ENCODE data around the gene TFCP2L1. TPM values are rescaled to one million over a fixed set of nuclear protein-coding genes. Genes with fewer than 3 reads are reported as not detected.

TFCP2L1 gene
- total RNA-seq, 1 donor from 2014 or later: 0.05 TPM

DNA sequence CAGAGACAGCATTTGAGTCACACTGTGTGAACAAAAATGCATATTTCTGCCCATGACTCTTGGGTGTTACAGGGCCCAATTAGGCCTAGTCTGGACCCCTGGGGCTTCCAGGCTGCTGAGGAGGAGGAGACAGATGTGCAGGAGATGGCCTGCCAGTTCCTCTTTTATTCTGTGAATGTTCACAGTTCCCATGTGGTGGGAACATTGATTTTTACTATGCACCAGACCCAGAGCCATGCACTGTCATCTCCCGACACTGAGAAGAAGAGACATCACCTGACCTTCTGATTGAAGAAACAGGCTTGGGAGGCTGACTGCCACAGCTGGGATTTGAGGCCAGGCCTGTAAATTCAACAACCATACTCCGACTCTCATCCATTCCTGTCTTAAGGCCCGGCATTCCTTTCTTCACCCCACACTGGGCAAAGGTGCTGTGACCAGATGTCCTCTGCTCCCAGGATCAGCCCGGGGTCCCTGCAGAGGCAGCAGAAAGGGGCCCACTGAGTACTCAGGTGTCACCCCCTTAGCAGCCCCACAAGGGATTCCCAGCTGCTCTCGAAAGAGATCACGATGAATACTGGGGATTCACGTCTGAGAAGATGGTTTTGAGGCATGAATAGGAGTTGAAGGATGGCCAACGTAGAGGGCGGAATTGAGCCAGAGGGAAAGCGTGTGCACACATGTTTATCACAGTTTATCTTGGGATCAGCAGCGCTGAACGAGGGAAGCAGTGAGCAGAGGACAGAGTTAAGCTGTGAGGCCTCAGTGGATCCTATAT lies 3.6 kb upstream of the TFCP2L1 start:
- H3K27ac ChIP-seq (ENCODE audit: low read depth, low read length): no peak overlapping the region
- no peak overlapping the region for H2AFZ ChIP-seq (ENCODE audit: low read depth, low read length)
- no peak overlapping the region for H3K4me3 Mint-ChIP-seq (ENCODE audit: unreplicated experiment)
- H3K9me3 Mint-ChIP-seq (ENCODE audit: unreplicated experiment): peaks cover 9% of the 10 kb centered on the region
- H3K4me3 ChIP-seq (ENCODE audit: insufficient read depth, low read depth, low read length): no peak overlapping the region
- DNase-seq (ENCODE audit: low read depth) (no peak), FAIRE-seq (no peak)
- H3K27me3 ChIP-seq (ENCODE audit: insufficient read depth, low read length): peaks cover 22% of the 10 kb centered on the region
- no peaks in the 10 kb centered on the region for H3K9me3 ChIP-seq (ENCODE audit: insufficient read depth, low read depth, low read length)
- no peaks in the 10 kb centered on the region for H3K4me1 ChIP-seq (ENCODE audit: insufficient read depth, low read length)
- H3K36me3 Mint-ChIP-seq (ENCODE audit: low read depth, unreplicated experiment): no peaks in the 10 kb centered on the region
- H3K4me1 Mint-ChIP-seq (ENCODE audit: low read depth, unreplicated experiment): peaks cover 4% of the 10 kb centered on the region
- H3K4me2 ChIP-seq (ENCODE audit: low read length): no peak overlapping the region
- H3K9ac ChIP-seq (ENCODE audit: low read length): no peak overlapping the region
- no peaks in the 10 kb centered on the region for H4K20me1 ChIP-seq (ENCODE audit: insufficient read depth, low read length)
- TF ChIP-seq EZH2 (IDR thresholded peaks at IDR 0.05; ENCODE audit: insufficient read depth, low read length): no peak
- TF ChIP-seq, protein P1, sequence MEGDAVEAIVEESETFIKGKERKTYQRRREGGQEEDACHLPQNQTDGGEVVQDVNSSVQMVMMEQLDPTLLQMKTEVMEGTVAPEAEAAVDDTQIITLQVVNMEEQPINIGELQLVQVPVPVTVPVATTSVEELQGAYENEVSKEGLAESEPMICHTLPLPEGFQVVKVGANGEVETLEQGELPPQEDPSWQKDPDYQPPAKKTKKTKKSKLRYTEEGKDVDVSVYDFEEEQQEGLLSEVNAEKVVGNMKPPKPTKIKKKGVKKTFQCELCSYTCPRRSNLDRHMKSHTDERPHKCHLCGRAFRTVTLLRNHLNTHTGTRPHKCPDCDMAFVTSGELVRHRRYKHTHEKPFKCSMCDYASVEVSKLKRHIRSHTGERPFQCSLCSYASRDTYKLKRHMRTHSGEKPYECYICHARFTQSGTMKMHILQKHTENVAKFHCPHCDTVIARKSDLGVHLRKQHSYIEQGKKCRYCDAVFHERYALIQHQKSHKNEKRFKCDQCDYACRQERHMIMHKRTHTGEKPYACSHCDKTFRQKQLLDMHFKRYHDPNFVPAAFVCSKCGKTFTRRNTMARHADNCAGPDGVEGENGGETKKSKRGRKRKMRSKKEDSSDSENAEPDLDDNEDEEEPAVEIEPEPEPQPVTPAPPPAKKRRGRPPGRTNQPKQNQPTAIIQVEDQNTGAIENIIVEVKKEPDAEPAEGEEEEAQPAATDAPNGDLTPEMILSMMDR (IDR thresholded peaks at IDR 0.05; ENCODE audit: insufficient read depth, low read depth, low read length): no peak
- H3K36me3 ChIP-seq (ENCODE audit: insufficient read depth, low read length): no peaks in the 10 kb centered on the region
- H3K27me3 Mint-ChIP-seq (ENCODE audit: low read depth, unreplicated experiment): peaks cover 63% of the 10 kb centered on the region
- H3K79me2 ChIP-seq (ENCODE audit: insufficient read depth, low read length): no peaks in the 10 kb centered on the region
- H3K27ac Mint-ChIP-seq (ENCODE audit: unreplicated experiment): no peak overlapping the region

DNA sequence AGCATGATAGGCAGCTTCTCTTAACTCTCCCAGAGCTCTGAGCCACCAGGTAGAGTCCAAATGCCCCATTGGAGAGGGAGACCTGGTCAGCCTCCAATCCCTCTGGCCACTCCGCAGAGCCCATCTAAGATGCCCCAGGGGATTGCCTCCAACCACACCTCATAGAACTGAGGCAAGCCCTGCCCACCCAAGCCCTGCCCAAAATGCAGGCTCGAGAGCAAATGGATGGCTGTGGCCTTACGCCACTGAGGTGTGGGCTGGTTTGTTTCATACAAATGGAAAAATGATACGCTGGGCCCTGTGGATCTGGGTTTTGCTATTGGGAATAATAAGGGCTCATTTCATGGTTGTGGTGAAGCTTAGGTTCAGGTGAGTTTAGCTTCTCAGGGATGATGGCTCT lies 3.0 kb upstream of the TFCP2L1 start:
- Mint-ChIP-seq H3K4me3 (ENCODE audit: unreplicated experiment) (no peak overlapping the region), H3K27ac (ENCODE audit: unreplicated experiment) (no peak overlapping the region), H3K27me3 (ENCODE audit: low read depth, unreplicated experiment) (peaks cover 63% of the 10 kb centered on the region), H3K4me1 (ENCODE audit: low read depth, unreplicated experiment) (peaks cover 4% of the 10 kb centered on the region), H3K9me3 (ENCODE audit: unreplicated experiment) (peaks cover 6% of the 10 kb centered on the region), H3K36me3 (ENCODE audit: low read depth, unreplicated experiment) (no peaks in the 10 kb centered on the region)
- no peak for DNase-seq (ENCODE audit: low read depth)
- Histone ChIP-seq H3K27ac (ENCODE audit: low read depth, low read length) (no peak overlapping the region), H3K36me3 (ENCODE audit: insufficient read depth, low read length) (no peaks in the 10 kb centered on the region), H3K79me2 (ENCODE audit: insufficient read depth, low read length) (no peaks in the 10 kb centered on the region), H3K4me1 (ENCODE audit: insufficient read depth, low read length) (no peaks in the 10 kb centered on the region), H3K4me3 (ENCODE audit: insufficient read depth, low read depth, low read length) (no peak overlapping the region), H3K9ac (ENCODE audit: low read length) (no peak overlapping the region), H2AFZ (ENCODE audit: low read depth, low read length) (no peak overlapping the region), H3K4me2 (ENCODE audit: low read length) (no peak overlapping the region), H3K27me3 (ENCODE audit: insufficient read depth, low read length) (peaks cover 28% of the 10 kb centered on the region), H4K20me1 (ENCODE audit: insufficient read depth, low read length) (no peaks in the 10 kb centered on the region), H3K9me3 (ENCODE audit: insufficient read depth, low read depth, low read length) (no peaks in the 10 kb centered on the region)
- TF ChIP-seq, protein P1 (IDR thresholded peaks at IDR 0.05; ENCODE audit: insufficient read depth, low read depth, low read length): no peak
- no peak for TF ChIP-seq EZH2 (IDR thresholded peaks at IDR 0.05; ENCODE audit: insufficient read depth, low read length)
- no peak for FAIRE-seq

DNA sequence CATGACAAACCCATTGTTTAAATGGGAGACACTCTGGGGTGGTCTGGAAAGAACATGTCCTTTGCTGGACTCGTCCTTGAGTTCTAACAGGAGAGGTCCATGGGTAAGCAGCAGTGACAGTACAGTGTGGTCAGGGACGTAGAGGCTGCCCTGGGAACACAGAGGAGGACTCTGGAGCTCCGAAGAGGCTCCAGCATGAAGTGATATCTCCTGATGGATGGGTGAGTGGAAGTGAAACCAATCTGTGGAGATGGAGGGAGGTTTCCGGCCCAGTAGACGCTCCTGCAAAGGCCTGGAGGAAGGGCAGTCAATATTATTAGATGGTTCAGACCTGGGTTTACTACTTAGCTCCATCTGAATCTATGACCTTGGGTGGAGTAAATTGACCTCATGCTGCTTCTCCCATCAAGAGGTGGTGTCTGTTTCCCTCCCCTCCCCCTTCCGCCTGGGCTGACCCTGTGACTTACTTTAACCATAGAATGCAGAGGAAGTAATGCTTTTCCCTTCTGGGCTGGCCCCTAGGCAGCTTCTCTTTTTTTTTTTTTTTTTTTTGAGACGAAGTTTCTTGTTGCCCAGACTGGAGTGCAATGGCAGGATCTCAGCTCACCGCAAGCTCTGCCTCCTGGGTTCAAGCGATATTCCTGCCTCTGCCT lies 2.3 kb upstream of the TFCP2L1 start:
- Histone ChIP-seq H3K9me3 (ENCODE audit: insufficient read depth, low read depth, low read length) (no peaks in the 10 kb centered on the region), H3K27me3 (ENCODE audit: insufficient read depth, low read length) (peaks cover 34% of the 10 kb centered on the region), H3K79me2 (ENCODE audit: insufficient read depth, low read length) (no peaks in the 10 kb centered on the region), H3K4me1 (ENCODE audit: insufficient read depth, low read length) (no peaks in the 10 kb centered on the region), H2AFZ (ENCODE audit: low read depth, low read length) (no peak overlapping the region), H3K4me2 (ENCODE audit: low read length) (no peak overlapping the region), H3K27ac (ENCODE audit: low read depth, low read length) (no peak overlapping the region), H4K20me1 (ENCODE audit: insufficient read depth, low read length) (no peaks in the 10 kb centered on the region), H3K9ac (ENCODE audit: low read length) (no peak overlapping the region), H3K4me3 (ENCODE audit: insufficient read depth, low read depth, low read length) (no peak overlapping the region), H3K36me3 (ENCODE audit: insufficient read depth, low read length) (no peaks in the 10 kb centered on the region)
- peaks cover 4% of the 10 kb centered on the region for H3K4me1 Mint-ChIP-seq (ENCODE audit: low read depth, unreplicated experiment)
- DNase-seq (ENCODE audit: low read depth): no peak
- no peak overlapping the region for H3K4me3 Mint-ChIP-seq (ENCODE audit: unreplicated experiment)
- H3K27ac Mint-ChIP-seq (ENCODE audit: unreplicated experiment): peak overlapping the region; percentile 59
- TF ChIP-seq EZH2 (IDR thresholded peaks at IDR 0.05; ENCODE audit: insufficient read depth, low read length): no peak
- TF ChIP-seq, protein P1 (IDR thresholded peaks at IDR 0.05; ENCODE audit: insufficient read depth, low read depth, low read length): no peak
- peaks cover 65% of the 10 kb centered on the region for H3K27me3 Mint-ChIP-seq (ENCODE audit: low read depth, unreplicated experiment)
- H3K36me3 Mint-ChIP-seq (ENCODE audit: low read depth, unreplicated experiment): no peaks in the 10 kb centered on the region
- H3K9me3 Mint-ChIP-seq (ENCODE audit: unreplicated experiment): peaks cover 6% of the 10 kb centered on the region
- FAIRE-seq: no peak
